HepG2 (cell line): Measurements from ENCODE around the gene ODC1. TPM values are rescaled to one million over a fixed set of nuclear protein-coding genes. Genes with fewer than 3 reads are reported as not detected.

Source experiments
- AKAP8 ChIP-seq: sonication (generic); formaldehyde crosslinking; IDR thresholded peaks from 2 replicates; pipeline ENCODE4 v1.5.1; 2020; ENCODE audit warnings: mild to moderate bottlenecking, missing genetic modification reagents
- ATF7 ChIP-seq, 2 experiments: fragments of 450-650 bp in 1 of 2; sonication (generic) in 1 of 2; formaldehyde crosslinking in 1 of 2; IDR thresholded peaks; 2 replicates each; pipeline versions ENCODE4 v1.4.0 to v1.6.1; 2016 to 2020; ENCODE audit warnings: antibody characterized with exemption in 1 of 2, mild to moderate bottlenecking in 1 of 2, missing genetic modification reagents in 1 of 2
- ELK4 ChIP-seq: sonication (generic); formaldehyde crosslinking; IDR thresholded peaks from 2 replicates; pipeline ENCODE4 v1.9.0; 2021; ENCODE audit warnings: missing genetic modification reagents, borderline replicate concordance
- EP300 ChIP-seq, 3 experiments: sonication (generic) in 1 of 3; formaldehyde crosslinking in 1 of 3; IDR thresholded peaks; 2 replicates each; pipeline versions ENCODE4 v1.5.1 to v1.6.1; 2011 to 2020; ENCODE audit warnings: low read depth in 2 of 3, low read length in 2 of 3, borderline replicate concordance in 1 of 3, improper control_type of control experiment in 1 of 3, mild to moderate bottlenecking in 1 of 3, missing genetic modification reagents in 1 of 3, moderate library complexity in 1 of 3
- GPBP1L1 ChIP-seq: sonication (generic); formaldehyde crosslinking; IDR thresholded peaks from 2 replicates; pipeline ENCODE4 v1.5.0; 2020; ENCODE audit warnings: mild to moderate bottlenecking, missing genetic modification reagents
- HNRNPLL ChIP-seq: fragments of 200-400 bp; formaldehyde crosslinking; IDR thresholded peaks from 2 replicates; pipeline ENCODE4 v1.6.1; 2017; ENCODE audit warnings: mild to moderate bottlenecking, low read depth, low read length; ENCODE audit not compliant: poor library complexity, severe bottlenecking
- MAZ ChIP-seq, 2 experiments: sonication (generic) in 1 of 2; formaldehyde crosslinking in 1 of 2; IDR thresholded peaks; 2 replicates each; pipeline versions ENCODE4 v1.5.0 to v1.6.1; 2012 to 2020; ENCODE audit warnings: low read depth in 2 of 2, mild to moderate bottlenecking in 2 of 2, borderline replicate concordance in 1 of 2, improper control_type of control experiment in 1 of 2, low read length in 1 of 2, missing genetic modification reagents in 1 of 2, moderate library complexity in 1 of 2
- MBNL3 ChIP-seq: fragments of 250-450 bp; sonication (Bioruptor Pico); conservative IDR thresholded peaks from 2 replicates; pipeline ENCODE4 v1.8.0; 2022; ENCODE audit warnings: mild to moderate bottlenecking, inconsistent platforms
- PHF5A ChIP-seq: IDR thresholded peaks from one replicate; pipeline ENCODE4 v1.6.1; 2018; ENCODE audit warnings: low read depth, missing genetic modification reagents; ENCODE audit not compliant: unreplicated experiment
- RFX5 ChIP-seq: IDR thresholded peaks from 2 replicates; pipeline ENCODE4 v1.6.1; 2011; ENCODE audit warnings: low read depth, low read length, improper control_type of control experiment
- RNF2 ChIP-seq: fragments of 450-650 bp; conservative IDR thresholded peaks from 2 replicates; pipeline ENCODE4 v1.6.1; 2016; ENCODE audit warnings: low read depth
- SATB2 ChIP-seq: sonication (generic); formaldehyde crosslinking; IDR thresholded peaks from 2 replicates; pipeline ENCODE4 v1.5.0; 2020; ENCODE audit warnings: missing genetic modification reagents
- SUZ12 ChIP-seq: fragments of 150-350 bp; IDR thresholded peaks from 2 replicates; pipeline ENCODE4 v1.6.1; 2014; ENCODE audit warnings: low read depth, low read length
- ZBTB39 ChIP-seq: sonication (generic); formaldehyde crosslinking; IDR thresholded peaks from 2 replicates; pipeline ENCODE4 v1.5.0; 2020; ENCODE audit warnings: missing genetic modification reagents
- ZNF121 ChIP-seq: sonication (generic); formaldehyde crosslinking; IDR thresholded peaks from 2 replicates; pipeline ENCODE4 v1.5.0; 2020; ENCODE audit warnings: mild to moderate bottlenecking, missing genetic modification reagents
- ZNF256 ChIP-seq: sonication (generic); formaldehyde crosslinking; conservative IDR thresholded peaks from 2 replicates; pipeline ENCODE4 v1.4.0; 2020; ENCODE audit warnings: missing genetic modification reagents
- ZNF564 ChIP-seq: sonication (generic); formaldehyde crosslinking; IDR thresholded peaks from 2 replicates; pipeline ENCODE4 v1.8.1; 2023; ENCODE audit warnings: mild to moderate bottlenecking, missing genetic modification reagents
- ZNF615 ChIP-seq: sonication (generic); formaldehyde crosslinking; IDR thresholded peaks from 2 replicates; pipeline ENCODE4 v1.5.0; 2020; ENCODE audit warnings: mild to moderate bottlenecking, missing genetic modification reagents, borderline replicate concordance
- ZNF709 ChIP-seq: sonication (generic); formaldehyde crosslinking; IDR thresholded peaks from 2 replicates; pipeline ENCODE4 v1.5.0; 2020; ENCODE audit warnings: mild to moderate bottlenecking, missing genetic modification reagents
- ZNF749 ChIP-seq: sonication (generic); formaldehyde crosslinking; IDR thresholded peaks from 2 replicates; pipeline ENCODE4 v1.8.0; 2022; ENCODE audit warnings: mild to moderate bottlenecking, missing genetic modification reagents, moderate library complexity, borderline replicate concordance
- ZNF768 ChIP-seq: sonication (generic); formaldehyde crosslinking; IDR thresholded peaks from 2 replicates; pipeline ENCODE4 v1.4.0; 2020; ENCODE audit warnings: missing genetic modification reagents
- polyA plus RNA-seq, 8 experiments: library from polyadenylated mRNA; depleted of rRNA in 3 of 8; stranded (reverse) in 7 of 8; unstranded in 1 of 8; fragments of >200 nt; fragmentation: Illumina TruSeq in 4 of 8; extraction: Trizol in 4 of 8; gene quantifications; 2 replicates each; pipeline versions ENCODE4 v1.2.1 to v1.2.3, GENCODE V29; 2011 to 2016; ENCODE audit warnings: low read depth in 4 of 8, missing spikeins in 1 of 8, mixed read lengths in 1 of 8; ENCODE audit not compliant: insufficient read depth in 1 of 8
- total RNA-seq, 5 experiments: library from RNA; depleted of rRNA; stranded (reverse); fragments of >200 nt; fragmentation: Illumina TruSeq; extraction: Trizol; gene quantifications; 2 replicates each; pipeline ENCODE4 v1.2.3, GENCODE V29; 2016; ENCODE audit warnings: low read depth in 1 of 5
- TF ChIP-seq, protein P1 (sequence below): sonication (generic); formaldehyde crosslinking; IDR thresholded peaks from 2 replicates; pipeline ENCODE4 v1.5.1; 2020; ENCODE audit warnings: mild to moderate bottlenecking, missing genetic modification reagents, moderate library complexity

ODC1 gene
- total and polyA plus RNA-seq, 2 of the 13 experiments (the other 11 are each of a cell fraction or from before 2014, with no cell fraction given): 142 to 371 TPM

DNA sequence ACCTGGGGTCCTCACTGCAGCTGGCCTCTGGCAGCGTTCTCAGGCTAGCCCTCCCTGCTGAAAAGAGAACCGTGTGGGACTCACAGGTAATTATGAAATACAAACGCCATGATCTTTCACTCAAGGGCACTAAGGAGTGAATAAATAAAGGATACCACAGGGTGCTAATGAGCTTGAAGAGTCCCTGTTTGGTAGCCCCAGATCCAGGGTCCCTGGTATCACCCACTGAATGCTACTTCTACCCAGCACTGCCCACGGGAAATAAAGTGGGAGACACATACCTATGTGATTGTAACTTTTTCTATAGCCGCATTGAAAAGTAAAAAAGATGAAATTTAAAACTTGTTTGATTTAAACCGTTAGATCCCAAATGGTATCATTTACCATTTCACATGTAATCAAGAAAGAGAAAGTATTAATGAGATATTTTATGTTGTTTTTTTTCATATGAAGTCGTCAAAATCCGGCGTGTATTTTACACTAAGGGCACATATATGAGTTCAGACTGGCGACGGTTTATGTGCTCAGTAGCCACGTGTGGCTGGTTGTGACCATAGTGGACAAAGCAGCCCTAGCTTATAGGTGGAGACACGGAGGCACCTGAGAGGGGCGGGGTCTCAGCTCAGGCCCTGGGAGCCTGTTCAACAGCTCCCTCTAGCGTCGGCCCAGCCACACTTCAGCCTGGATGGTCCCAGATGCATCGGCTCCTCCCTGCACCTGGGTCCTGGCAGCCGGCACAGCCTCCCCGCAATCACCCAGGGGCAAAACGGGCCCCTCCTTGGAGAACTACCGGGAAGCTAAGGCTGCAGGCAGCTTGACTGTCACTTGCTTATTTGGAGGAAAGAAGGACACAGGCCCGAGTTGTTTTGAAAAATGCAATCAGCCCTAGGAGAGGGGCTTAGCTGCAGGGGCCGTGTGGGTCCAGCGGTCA is 39.2 kb downstream of the ODC1 start (continued):
- no peak for TF ChIP-seq GPBP1L1 (CRISPR knock-in tag)
- no peak for TF ChIP-seq ZNF256 (CRISPR knock-in tag)
- TF ChIP-seq PHF5A (CRISPR knock-in tag): no peak
- no peak for TF ChIP-seq ZNF564 (CRISPR knock-in tag)
- no peak for TF ChIP-seq MBNL3 (CRISPR knock-in tag)
- TF ChIP-seq, protein P1, sequence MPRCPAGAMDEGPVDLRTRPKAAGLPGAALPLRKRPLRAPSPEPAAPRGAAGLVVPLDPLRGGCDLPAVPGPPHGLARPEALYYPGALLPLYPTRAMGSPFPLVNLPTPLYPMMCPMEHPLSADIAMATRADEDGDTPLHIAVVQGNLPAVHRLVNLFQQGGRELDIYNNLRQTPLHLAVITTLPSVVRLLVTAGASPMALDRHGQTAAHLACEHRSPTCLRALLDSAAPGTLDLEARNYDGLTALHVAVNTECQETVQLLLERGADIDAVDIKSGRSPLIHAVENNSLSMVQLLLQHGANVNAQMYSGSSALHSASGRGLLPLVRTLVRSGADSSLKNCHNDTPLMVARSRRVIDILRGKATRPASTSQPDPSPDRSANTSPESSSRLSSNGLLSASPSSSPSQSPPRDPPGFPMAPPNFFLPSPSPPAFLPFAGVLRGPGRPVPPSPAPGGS (CRISPR knock-in tag): peak; percentile 48; the same call in 1 of the 2 replicates
- no peak; the same call in 1 of the 2 replicates for TF ChIP-seq RNF2
- no peak for TF ChIP-seq ZNF615 (CRISPR knock-in tag)
- no peak for TF ChIP-seq ELK4
- TF ChIP-seq SATB2 (CRISPR knock-in tag): no peak
- TF ChIP-seq ZNF768 (CRISPR knock-in tag): peak; percentile 52; the same call in 1 of the 2 replicates
- TF ChIP-seq RFX5: no peak; the same call in 1 of the 2 replicates
- TF ChIP-seq AKAP8: no peak
- TF ChIP-seq ZBTB39: no peak
- no peak for TF ChIP-seq ATF7 (IDR thresholded peaks at IDR 0.05)
- TF ChIP-seq ATF7 (CRISPR knock-in tag; IDR thresholded peaks at IDR 0.05): no peak
- peak; percentile 80; the same call in 1 of the 2 replicates for TF ChIP-seq ZNF121 (CRISPR knock-in tag)
- TF ChIP-seq ZNF749 (CRISPR knock-in tag): no peak
- TF ChIP-seq MAZ (IDR thresholded peaks at IDR 0.05; ENCODE audit: borderline replicate concordance, low read depth, low read length): peak; percentile 53; the same call in 1 of the 2 replicates
- TF ChIP-seq MAZ (CRISPR knock-in tag; IDR thresholded peaks at IDR 0.05; ENCODE audit: low read depth): peak; percentile 94
- no peak; a peak in 1 of 4 replicates for TF ChIP-seq EP300 (IDR thresholded peaks at IDR 0.05; ENCODE audit: low read depth in 2 of 2, low read length in 2 of 2)
- TF ChIP-seq EP300 (CRISPR knock-in tag; IDR thresholded peaks at IDR 0.05; ENCODE audit: borderline replicate concordance): no peak; the same call in 1 of the 2 replicates
- no peak for TF ChIP-seq SUZ12
- no peak for TF ChIP-seq ZNF709 (CRISPR knock-in tag)
- TF ChIP-seq HNRNPLL: no peak
